Pancreas (tissue), 10 donors: ENCODE measurements around the gene OR6A2. TPM values are rescaled to one million over a fixed set of nuclear protein-coding genes. Genes with fewer than 3 reads are reported as not detected.
"Not testable (repeated sequence)": the region's sequence is repeated elsewhere in the genome, so short reads cannot be mapped to it uniquely, and the experiment has no call there.

ENCODE experiments used
- ATAC-seq, 4 donors: fragments of 200-7000 bp; cut with Tn5 transposase; one replicate each; pipeline versions ENCODE4 v1.8.0 to v1.9.1; 2020; ENCODE audit warnings: mild to moderate bottlenecking in 4 of 4, moderate library complexity in 4 of 4
- DNase-seq, 6 donors: peaks; one replicate each; pipeline ENCODE4 v3.0.0-alpha.2; 2020
- FAIRE-seq: peaks from 2 replicates; lab custom pipeline; 2012; peaks lifted over from hg19 to GRCh38; lab: Jason Lieb, UNC
- H3K27ac ChIP-seq, 4 donors: fragments of 200-600 bp; sonication (generic); 1 replicate in 3 of 4; 2 replicates in 1 of 4; pipeline versions ENCODE4 v1.5.0 to v1.8.0; 2020
- H3K27me3 ChIP-seq, 4 donors: fragments of 200-600 bp; one replicate each; pipeline ENCODE4 v1.8.0; 2021
- H3K36me3 ChIP-seq, 3 donors: fragments of 200-600 bp; sonication (generic) in 1 of 3; one replicate each; pipeline versions ENCODE4 v1.5.0 to v1.8.0; 2020 to 2021
- H3K4me1 ChIP-seq, 3 donors: fragments of 200-600 bp; one replicate each; pipeline ENCODE4 v1.8.0; 2021
- H3K4me3 ChIP-seq, 4 donors: fragments of 200-600 bp; sonication (generic) in 2 of 4; one replicate each; pipeline versions ENCODE4 v1.5.0 to v1.8.0; 2020 to 2021
- H3K9me3 ChIP-seq, 4 donors: fragments of 200-600 bp; one replicate each; pipeline ENCODE4 v1.8.0; 2021
- CTCF ChIP-seq, 4 donors: fragments of 200-600 bp; sonication (generic) in 3 of 4; IDR thresholded peaks; one replicate each; pipeline versions ENCODE4 v1.5.0 to v1.8.0; 2021; ENCODE audit warnings: antibody characterized with exemption in 4 of 4
- WGBS, 2 donors: extraction: QIAGEN DNeasy Blood & Tissue Kit; methylation state at CpG; one replicate each; pipeline ENCODE4 v1.1.7; 2013; 5-methylcytosine and 5-hydroxymethylcytosine counted together
- intact Hi-C, 3 donors: fragments of 100-400 bp; cut with DNase I; formaldehyde crosslinking; loops; one replicate each; pipeline versions ENCODE4 v1.11.1 to v1.14.2; 2022
- polyA plus RNA-seq, 2 donors: library from polyadenylated mRNA; stranded (reverse); fragments of 200-250 nt; gene quantifications; one replicate each; pipeline ENCODE4 v1.2.3, GENCODE V29; 2013
- total RNA-seq, 6 donors: library from RNA; stranded (reverse); fragmentation: NEBNext Ultra II Directional in 4 of 6; extraction: Animal tissue kit (Norgen Biotek cat#: 25700) in 4 of 6; gene quantifications; one replicate each; pipeline versions ENCODE4 v1.2.1 to v1.2.4, GENCODE V29; 2021 to 2023
- donor health status: healthy with polysubstance abuse.
- donor health status: DM: no; HTN: no; CAD: no; lungs with moderate emphysema.
- donor health status: DM: no; HTN: no; CAD: no.
- donor health status: control.
- donor health status: control.
- donor health status: Bipolar disorder and iron deficiency.
- donor health status: DM: yes; HTN: yes; CAD: no.
- donor health status: DM: no; HTN: no; CAD: no.
- donor health status: DM: no; HTN: no; CAD: no.
- donor health status: DM: yes; HTN: yes; CAD: no.

OR6A2 gene
- total and polyA plus RNA-seq, 8 donors, result 0.06 to 0.39 (median 0.16) TPM; not detected in 2

GRCh38 chr11:6824136-6824823, 24.8 kb upstream of the OR6A2 start:
- no peak for TF ChIP-seq CTCF (IDR thresholded peaks at IDR 0.05)
- ATAC-seq, result no peak

GRCh38 chr11:6818967-6819366, 19.5 kb upstream of the OR6A2 start:
- Histone ChIP-seq H3K27ac (no peak overlapping the region), H3K4me1 (no peaks in the 10 kb centered on the region), H3K4me3 (no peak overlapping the region), H3K36me3 (no peaks in the 10 kb centered on the region), H3K27me3 (no peaks in the 10 kb centered on the region), H3K9me3 (no peaks in the 10 kb centered on the region)
- intact Hi-C loops, result no loop called here
- TF ChIP-seq CTCF (IDR thresholded peaks at IDR 0.05), result no peak
- FAIRE-seq, result no peak
- peak in 1 of 6 donors; percentile 51 for DNase-seq
- WGBS, 2 donors, result 79 to 87% methylated on average over 5 of the region's 5 CpGs
- no peak for ATAC-seq

More at GRCh38 chr11:6824136-6824823, 24.8 kb upstream of the OR6A2 start:
- Histone ChIP-seq H3K4me1 (no peaks in the 10 kb centered on the region), H3K36me3 (no peaks in the 10 kb centered on the region), H3K9me3 (no peaks in the 10 kb centered on the region), H3K27me3 (no peaks in the 10 kb centered on the region), H3K27ac (no peak overlapping the region), H3K4me3 (no peak overlapping the region)
- FAIRE-seq, result no peak
- WGBS, 2 donors, result 54 to 55% methylated on average over 5 of the region's 5 CpGs
- intact Hi-C loops, result no loop called here
- DNase-seq, result no peak

GRCh38 chr11:6817694-6818093, 18.2 kb upstream of the OR6A2 start:
- TF ChIP-seq CTCF (IDR thresholded peaks at IDR 0.05), result no peak
- intact Hi-C loops, result no loop called here
- DNase-seq, result no peak

GRCh38 chr11:6813656-6814055, 14.2 kb upstream of the OR6A2 start:
- H3K4me3 ChIP-seq, result no peak overlapping the region
- no peaks in the 10 kb centered on the region for H3K9me3 ChIP-seq
- no peak for TF ChIP-seq CTCF (IDR thresholded peaks at IDR 0.05)
- no peaks in the 10 kb centered on the region for H3K4me1 ChIP-seq
- FAIRE-seq (no peak), DNase-seq (no peak), ATAC-seq (no peak)
- no peak overlapping the region for H3K27ac ChIP-seq
- WGBS, 2 donors, result 43 to 62% methylated on average over 2 of the region's 2 CpGs
- no peaks in the 10 kb centered on the region for H3K27me3 ChIP-seq
- intact Hi-C loops, result no loop called here
- H3K36me3 ChIP-seq, result no peaks in the 10 kb centered on the region

More at GRCh38 chr11:6817694-6818093, 18.2 kb upstream of the OR6A2 start:
- no peak overlapping the region for H3K4me3 ChIP-seq
- H3K36me3 ChIP-seq, result no peaks in the 10 kb centered on the region
- H3K4me1 ChIP-seq, result no peaks in the 10 kb centered on the region
- ATAC-seq (no peak), FAIRE-seq (no peak)
- 50 to 58% methylated on average over 1 of the region's 1 CpG for WGBS, 2 donors
- no peaks in the 10 kb centered on the region for H3K9me3 ChIP-seq
- no peaks in the 10 kb centered on the region for H3K27me3 ChIP-seq
- no peak overlapping the region for H3K27ac ChIP-seq

GRCh38 chr11:6812390-6813005, 13.0 kb upstream of the OR6A2 start:
- intact Hi-C loops, result no loop called here

GRCh38 chr11:6801075-6801474, 1.6 kb upstream of the OR6A2 start:
- DNase-seq, H3K9me3 ChIP-seq, H3K4me1 ChIP-seq, H3K4me3 ChIP-seq, H3K36me3 ChIP-seq, intact Hi-C loops, ATAC-seq, H3K27ac ChIP-seq, H3K27me3 ChIP-seq, FAIRE-seq: not testable (repeated sequence)

More at GRCh38 chr11:6812390-6813005, 13.0 kb upstream of the OR6A2 start:
- H3K27ac ChIP-seq, result no peak overlapping the region
- H3K27me3 ChIP-seq, result no peaks in the 10 kb centered on the region
- 10 to 12% methylated on average over 6 of the region's 6 CpGs for WGBS, 2 donors
- ATAC-seq (peak; percentile 64 to 84 (median 70)), DNase-seq (peak in 1 of 6 donors; percentile 20), FAIRE-seq (no peak)
- no peaks in the 10 kb centered on the region for H3K4me1 ChIP-seq
- H3K9me3 ChIP-seq, result no peaks in the 10 kb centered on the region
- peak; percentile 75 to 90 (median 82) for TF ChIP-seq CTCF (IDR thresholded peaks at IDR 0.05)
- no peaks in the 10 kb centered on the region for H3K36me3 ChIP-seq
- no peak overlapping the region for H3K4me3 ChIP-seq
